Activated CD4-positive, alpha-beta T cell treated with anti-CD3 and anti-CD28 coated beads, Interleukin-2, amount 10 ng/mL, durations not matched to agents 7 days and 5 days (primary cell): ENCODE measurements around the gene SLC38A3. TPM values are rescaled to one million over a fixed set of nuclear protein-coding genes. Genes with fewer than 3 reads are reported as not detected.
"Not testable (repeated sequence)": the region's sequence is repeated elsewhere in the genome, so short reads cannot be mapped to it uniquely, and the experiment has no call there.

Experiments used
- CTCF ChIA-PET: fragments of 350-600 bp; sonication (Branson Sonifier 250); formaldehyde crosslinking; loops from one replicate; lab custom pipeline; 2021; ENCODE audit warnings: antibody characterized with exemption; lab: Charles Lee
- POLR2A ChIA-PET: fragments of 350-600 bp; sonication (Branson Sonifier 250); formaldehyde crosslinking; loops from one replicate; lab custom pipeline; 2021; ENCODE audit warnings: antibody characterized with exemption; lab: Charles Lee
- DNase-seq: peaks from one replicate; pipeline ENCODE4 v3.0.0-alpha.2; 2020
- H3K27ac Mint-ChIP-seq: one replicate; pipeline ENCODE4 v1.8.0; 2021; ENCODE audit warnings: mild to moderate bottlenecking, moderate library complexity, mixed read lengths
- H3K27me3 Mint-ChIP-seq: one replicate; pipeline ENCODE4 v1.8.0; 2021; ENCODE audit warnings: mixed read lengths
- H3K36me3 Mint-ChIP-seq: one replicate; pipeline ENCODE4 v1.8.0; 2021; ENCODE audit warnings: low read depth, mixed read lengths
- H3K4me1 Mint-ChIP-seq: one replicate; pipeline ENCODE4 v1.8.0; 2021; ENCODE audit warnings: mixed read lengths
- H3K4me3 Mint-ChIP-seq: one replicate; pipeline ENCODE4 v1.8.0; 2021; ENCODE audit warnings: mild to moderate bottlenecking, moderate library complexity, mixed read lengths
- H3K9me3 Mint-ChIP-seq: one replicate; pipeline ENCODE4 v1.8.0; 2021; ENCODE audit warnings: mixed read lengths
- total RNA-seq, 2 experiments: library from RNA; stranded (reverse); gene quantifications; one replicate each; pipeline ENCODE4 v1.2.3, GENCODE V29; 2021

The SLC38A3 gene
- total RNA-seq, 2 experiments from 2014 or later, result not detected

- Mint-ChIP-seq H3K4me1 (no peaks in the 10 kb centered on the region), H3K27ac (no peak overlapping the region), H3K4me3 (no peak overlapping the region), H3K27me3 (peaks cover 20% of the 10 kb centered on the region), H3K36me3 (no peaks in the 10 kb centered on the region), H3K9me3 (no peaks in the 10 kb centered on the region)
- CTCF ChIA-PET, result interaction anchor here (0.7 to 4.5 kb wide), 8 partner anchors 8 to 64 kb away, joined by 3 to 27 read pairs (median 4); no protein-coding TSS in a partner anchor
- DNase-seq, result no peak
- POLR2A ChIA-PET, result no interaction called here
Measured at GRCh38 chr3:50210510-50211367, 5.7 kb downstream of the SLC38A3 start.

GRCh38 chr3:50211368-50211717 lies 6.3 kb downstream of the SLC38A3 start:
- H3K27me3 Mint-ChIP-seq, result peaks cover 15% of the 10 kb centered on the region
- H3K4me1 Mint-ChIP-seq, H3K27ac Mint-ChIP-seq, POLR2A ChIA-PET, H3K4me3 Mint-ChIP-seq, DNase-seq, H3K9me3 Mint-ChIP-seq, H3K36me3 Mint-ChIP-seq: not testable (repeated sequence)
- CTCF ChIA-PET, result interaction anchor here (0.7 to 4.5 kb wide), 8 partner anchors 8 to 303 kb away, joined by 3 to 27 read pairs (median 3); no protein-coding TSS in a partner anchor

- H3K4me3 Mint-ChIP-seq, result no peak overlapping the region
- DNase-seq, result no peak
Measured at GRCh38 chr3:50211930-50212329, 6.9 kb downstream of the SLC38A3 start.

GRCh38 chr3:50212502-50212901 lies 7.4 kb downstream of the SLC38A3 start:
- Mint-ChIP-seq H3K27ac (peak overlapping the region; percentile 9), H3K9me3 (no peaks in the 10 kb centered on the region), H3K4me1 (no peaks in the 10 kb centered on the region), H3K36me3 (no peaks in the 10 kb centered on the region), H3K4me3 (no peak overlapping the region), H3K27me3 (peaks cover 6% of the 10 kb centered on the region)
- CTCF ChIA-PET, result interaction anchor here (0.8 to 4.5 kb wide), 3 partner anchors 13 to 18 kb away, joined by 3 to 27 read pairs (median 23); no protein-coding TSS in a partner anchor
- POLR2A ChIA-PET, result no interaction called here
- DNase-seq, result no peak

More at GRCh38 chr3:50211930-50212329, 6.9 kb downstream of the SLC38A3 start:
- CTCF ChIA-PET, result interaction anchor here (0.8 to 4.5 kb wide), 7 partner anchors 9 to 303 kb away, joined by 3 to 27 read pairs (median 3); no protein-coding TSS in a partner anchor
- Mint-ChIP-seq H3K4me1 (no peaks in the 10 kb centered on the region), H3K27me3 (peaks cover 10% of the 10 kb centered on the region), H3K36me3 (no peaks in the 10 kb centered on the region), H3K27ac (no peak overlapping the region), H3K9me3 (no peaks in the 10 kb centered on the region)
- POLR2A ChIA-PET, result no interaction called here

GRCh38 chr3:50212971-50213370 lies 7.9 kb downstream of the SLC38A3 start:
- ChIA-PET POLR2A (no interaction called here), CTCF (interaction anchor here (0.9 to 4.5 kb wide), 3 partner anchors 12 to 33 kb away, joined by 4 to 27 read pairs (median 5); no protein-coding TSS in a partner anchor)
- no peaks in the 10 kb centered on the region for H3K36me3 Mint-ChIP-seq
- H3K27ac Mint-ChIP-seq, result no peak overlapping the region
- H3K4me1 Mint-ChIP-seq, result no peaks in the 10 kb centered on the region
- H3K4me3 Mint-ChIP-seq, result no peak overlapping the region
- H3K27me3 Mint-ChIP-seq, result peaks cover 2% of the 10 kb centered on the region
- no peaks in the 10 kb centered on the region for H3K9me3 Mint-ChIP-seq
- no peak for DNase-seq

- no peak overlapping the region for H3K4me3 Mint-ChIP-seq
- peaks cover 2% of the 10 kb centered on the region for H3K27me3 Mint-ChIP-seq
- ChIA-PET CTCF (interaction anchor here (0.9 to 17.4 kb wide), 3 partner anchors 11 to 33 kb away, joined by 4 to 175 read pairs (median 5); no protein-coding TSS in a partner anchor), POLR2A (no interaction called here)
- no peaks in the 10 kb centered on the region for H3K9me3 Mint-ChIP-seq
- DNase-seq, result no peak
- no peak overlapping the region for H3K27ac Mint-ChIP-seq
- no peaks in the 10 kb centered on the region for H3K4me1 Mint-ChIP-seq
- H3K36me3 Mint-ChIP-seq, result no peaks in the 10 kb centered on the region
Measured at GRCh38 chr3:50213373-50213772, 8.3 kb downstream of the SLC38A3 start.

- H3K9me3 Mint-ChIP-seq, result no peaks in the 10 kb centered on the region
- no peaks in the 10 kb centered on the region for H3K4me1 Mint-ChIP-seq
- no peak overlapping the region for H3K27ac Mint-ChIP-seq
- no peak for DNase-seq
- H3K36me3 Mint-ChIP-seq, result no peaks in the 10 kb centered on the region
- no peaks in the 10 kb centered on the region for H3K27me3 Mint-ChIP-seq
- H3K4me3 Mint-ChIP-seq, result no peak overlapping the region
- CTCF ChIA-PET, result interaction anchor here (0.8 to 17.4 kb wide), 5 partner anchors 11 to 83 kb away, joined by 3 to 175 read pairs (median 4); no protein-coding TSS in a partner anchor
- POLR2A ChIA-PET, result interaction anchor here (0.5 kb wide), 1 partner anchor 601 kb away, joined by 3 read pairs; no protein-coding TSS in a partner anchor
Measured at GRCh38 chr3:50214824-50215223, 9.8 kb downstream of the SLC38A3 start.

- POLR2A ChIA-PET, result interaction anchor here (0.5 kb wide), 1 partner anchor 602 kb away, joined by 3 read pairs; no protein-coding TSS in a partner anchor
- no peak for DNase-seq
- CTCF ChIA-PET, result interaction anchor here (0.6 to 17.4 kb wide), 6 partner anchors 11 to 139 kb away, joined by 3 to 175 read pairs (median 4); no protein-coding TSS in a partner anchor
- no peak overlapping the region for H3K4me3 Mint-ChIP-seq
- H3K27ac Mint-ChIP-seq, result no peak overlapping the region
- no peaks in the 10 kb centered on the region for H3K36me3 Mint-ChIP-seq
- no peaks in the 10 kb centered on the region for H3K9me3 Mint-ChIP-seq
- no peaks in the 10 kb centered on the region for H3K4me1 Mint-ChIP-seq
- H3K27me3 Mint-ChIP-seq, result no peaks in the 10 kb centered on the region
Measured at GRCh38 chr3:50215529-50215928, 10.5 kb downstream of the SLC38A3 start.

GRCh38 chr3:50217681-50218080 lies 12.6 kb downstream of the SLC38A3 start:
- ChIA-PET POLR2A (no interaction called here), CTCF (interaction anchor here (1.0 to 17.4 kb wide), 6 partner anchors 8 to 97 kb away, joined by 3 to 175 read pairs (median 4); no protein-coding TSS in a partner anchor)
- no peaks in the 10 kb centered on the region for H3K9me3 Mint-ChIP-seq

GRCh38 chr3:50218448-50218847 lies 13.4 kb downstream of the SLC38A3 start:
- no peaks in the 10 kb centered on the region for H3K36me3 Mint-ChIP-seq
- H3K4me3 Mint-ChIP-seq, result no peak overlapping the region
- no peak for DNase-seq
- H3K9me3 Mint-ChIP-seq, result no peaks in the 10 kb centered on the region
- H3K27me3 Mint-ChIP-seq, result no peaks in the 10 kb centered on the region
- no peaks in the 10 kb centered on the region for H3K4me1 Mint-ChIP-seq
- CTCF ChIA-PET, result interaction anchor here (1.1 to 17.4 kb wide), 8 partner anchors 8 to 98 kb away, joined by 3 to 175 read pairs (median 4); partner anchors contain the start of gene SLC38A3
- no peak overlapping the region for H3K27ac Mint-ChIP-seq
- POLR2A ChIA-PET, result no interaction called here

More at GRCh38 chr3:50217681-50218080, 12.6 kb downstream of the SLC38A3 start:
- Mint-ChIP-seq H3K27me3 (no peaks in the 10 kb centered on the region), H3K4me1 (no peaks in the 10 kb centered on the region), H3K36me3 (no peaks in the 10 kb centered on the region), H3K27ac (no peak overlapping the region), H3K4me3 (no peak overlapping the region)
- no peak for DNase-seq

GRCh38 chr3:50219285-50219684 lies 14.2 kb downstream of the SLC38A3 start:
- POLR2A ChIA-PET, result no interaction called here
- peaks cover 2% of the 10 kb centered on the region for H3K4me1 Mint-ChIP-seq
- no peaks in the 10 kb centered on the region for H3K9me3 Mint-ChIP-seq
- H3K36me3 Mint-ChIP-seq, result no peaks in the 10 kb centered on the region
- DNase-seq, result no peak
- H3K27me3 Mint-ChIP-seq, result peaks cover 3% of the 10 kb centered on the region
- CTCF ChIA-PET, result interaction anchor here (0.6 to 17.4 kb wide), 8 partner anchors 9 to 98 kb away, joined by 3 to 175 read pairs (median 4); partner anchors contain the start of gene SLC38A3
- H3K4me3 Mint-ChIP-seq, result no peak overlapping the region
- H3K27ac Mint-ChIP-seq, result no peak overlapping the region

- DNase-seq, result no peak
- Mint-ChIP-seq H3K27ac (no peak overlapping the region), H3K4me3 (no peak overlapping the region), H3K36me3 (no peaks in the 10 kb centered on the region), H3K27me3 (peaks cover 6% of the 10 kb centered on the region), H3K4me1 (peaks cover 2% of the 10 kb centered on the region), H3K9me3 (no peaks in the 10 kb centered on the region)
- ChIA-PET CTCF (interaction anchor here (0.9 to 17.4 kb wide), 7 partner anchors 9 to 64 kb away, joined by 3 to 175 read pairs (median 3); partner anchors contain the start of gene SLC38A3), POLR2A (no interaction called here)
Measured at GRCh38 chr3:50220109-50220508, 15.0 kb downstream of the SLC38A3 start.
